ENCODE data around the gene OSM.

DNA sequence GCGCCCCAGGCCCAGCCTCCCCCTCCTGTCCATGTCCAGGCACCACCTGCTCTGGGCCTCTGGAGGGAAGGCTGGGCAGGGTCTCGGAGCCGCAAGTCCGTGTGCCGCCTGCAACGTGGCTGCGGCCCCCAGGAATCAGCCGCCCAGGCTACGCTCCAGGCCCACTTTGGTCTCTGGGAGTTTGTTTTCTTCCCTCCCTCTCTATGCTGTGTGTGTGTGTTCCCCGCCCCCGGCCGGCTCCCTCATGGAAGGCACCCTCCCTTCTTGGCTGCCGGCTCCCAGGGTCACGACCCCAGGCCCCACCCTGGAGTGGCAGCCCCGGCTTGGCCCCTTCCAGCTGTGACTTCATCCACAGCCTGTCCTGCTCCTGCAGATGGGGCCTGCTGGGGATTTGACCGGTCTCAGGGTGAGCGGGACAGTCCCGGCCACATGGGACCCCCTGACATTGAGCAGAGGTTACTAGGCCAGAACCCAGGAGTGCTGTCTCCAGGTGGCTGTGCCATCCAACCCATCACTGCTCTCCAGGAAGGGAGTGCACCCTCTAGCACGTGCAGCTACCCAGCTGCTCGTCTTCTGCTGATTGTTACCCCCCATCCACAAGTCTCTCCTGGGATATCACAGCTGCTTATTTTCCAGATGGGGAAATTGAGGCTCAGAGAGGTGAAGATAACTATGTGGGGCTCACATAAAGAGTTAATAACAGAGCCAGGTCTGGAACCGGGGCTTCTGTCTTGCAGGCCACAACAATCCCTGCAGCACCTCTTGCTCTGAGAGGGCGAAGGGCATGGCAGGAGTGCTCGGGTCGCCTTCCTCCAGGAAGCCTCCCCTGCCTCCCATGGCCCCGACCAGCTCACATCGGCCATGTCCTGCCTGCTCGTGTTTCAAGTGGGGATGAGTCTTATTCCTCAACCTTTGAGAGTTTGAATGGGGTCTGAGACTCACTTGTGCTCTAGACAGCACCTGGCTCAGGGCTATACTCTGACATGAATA lies 17.3 kb downstream of the OSM start:
- TF ChIP-seq, protein P1, sequence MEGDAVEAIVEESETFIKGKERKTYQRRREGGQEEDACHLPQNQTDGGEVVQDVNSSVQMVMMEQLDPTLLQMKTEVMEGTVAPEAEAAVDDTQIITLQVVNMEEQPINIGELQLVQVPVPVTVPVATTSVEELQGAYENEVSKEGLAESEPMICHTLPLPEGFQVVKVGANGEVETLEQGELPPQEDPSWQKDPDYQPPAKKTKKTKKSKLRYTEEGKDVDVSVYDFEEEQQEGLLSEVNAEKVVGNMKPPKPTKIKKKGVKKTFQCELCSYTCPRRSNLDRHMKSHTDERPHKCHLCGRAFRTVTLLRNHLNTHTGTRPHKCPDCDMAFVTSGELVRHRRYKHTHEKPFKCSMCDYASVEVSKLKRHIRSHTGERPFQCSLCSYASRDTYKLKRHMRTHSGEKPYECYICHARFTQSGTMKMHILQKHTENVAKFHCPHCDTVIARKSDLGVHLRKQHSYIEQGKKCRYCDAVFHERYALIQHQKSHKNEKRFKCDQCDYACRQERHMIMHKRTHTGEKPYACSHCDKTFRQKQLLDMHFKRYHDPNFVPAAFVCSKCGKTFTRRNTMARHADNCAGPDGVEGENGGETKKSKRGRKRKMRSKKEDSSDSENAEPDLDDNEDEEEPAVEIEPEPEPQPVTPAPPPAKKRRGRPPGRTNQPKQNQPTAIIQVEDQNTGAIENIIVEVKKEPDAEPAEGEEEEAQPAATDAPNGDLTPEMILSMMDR (IDR thresholded peaks at IDR 0.05; ENCODE audit: extremely low read depth in 1 of 2, insufficient read depth in 1 of 2, low read depth in 1 of 2, low read length in 2 of 2), result no peak
- TF ChIP-seq EZH2 (IDR thresholded peaks at IDR 0.05; ENCODE audit: borderline replicate concordance, low read depth, low read length, severe bottlenecking) (no peak), FOS (IDR thresholded peaks at IDR 0.05; ENCODE audit: borderline replicate concordance, insufficient read depth, low read length) (no peak), POLR2A (IDR thresholded peaks at IDR 0.05; ENCODE audit: low read depth, low read length) (no peak), POLR2AphosphoS5 (IDR thresholded peaks at IDR 0.05; ENCODE audit: insufficient read depth, low read depth, low read length) (no peak), GATA2 (IDR thresholded peaks at IDR 0.05; ENCODE audit: insufficient read depth, insufficient read length, low read depth, low read length) (no peak)

Measured in endothelial cell of umbilical vein (primary cell).